ENCODE results near the gene AHI1. TPM values are rescaled to one million over a fixed set of nuclear protein-coding genes. Genes with fewer than 3 reads are reported as not detected.
A peak's percentile ranks its signal among the peaks of the same experiment; 100 is the strongest.

AHI1 gene
- total RNA-seq, 4 donors from 2014 or later: 30.8 to 57.6 (median 38.0) TPM

DNA sequence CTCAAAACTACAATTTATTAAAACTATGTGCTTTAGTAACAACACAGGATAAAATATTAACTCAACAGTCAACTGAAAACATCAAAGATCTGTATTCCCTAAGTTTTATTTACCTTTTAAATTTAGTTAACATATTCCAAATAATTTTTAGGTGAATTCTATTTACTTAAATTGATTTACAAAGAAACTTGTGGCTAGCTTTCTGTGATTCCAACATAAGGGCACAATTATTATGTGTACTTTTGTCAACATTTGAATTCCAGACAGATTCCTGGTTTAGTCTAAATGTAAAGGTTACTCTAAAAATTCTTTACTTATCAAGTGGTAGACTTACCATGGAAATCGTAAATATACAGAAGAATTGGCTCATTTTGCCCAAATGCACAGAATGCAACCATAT, 70.7 kb downstream of the AHI1 start:
- no peak for TF ChIP-seq CTCF (IDR thresholded peaks at IDR 0.05)
- no peak for TF ChIP-seq POLR2A (IDR thresholded peaks at IDR 0.05)
- TF ChIP-seq EP300 (IDR thresholded peaks at IDR 0.05): no peak
- DNase-seq (ENCODE audit: low spot score in 2 of 2): no peak
- H3K36me3 ChIP-seq: no peaks in the 10 kb centered on the region
- no peaks in the 10 kb centered on the region for H3K9me3 ChIP-seq
- no peaks in the 10 kb centered on the region for H3K27me3 ChIP-seq
- no peaks in the 10 kb centered on the region for H3K4me1 ChIP-seq
- WGBS, 2 donors: 88 to 94% methylated on average over 1 of the region's 1 CpG
- H3K4me3 ChIP-seq: no peak overlapping the region
- H3K27ac ChIP-seq: no peak overlapping the region

DNA sequence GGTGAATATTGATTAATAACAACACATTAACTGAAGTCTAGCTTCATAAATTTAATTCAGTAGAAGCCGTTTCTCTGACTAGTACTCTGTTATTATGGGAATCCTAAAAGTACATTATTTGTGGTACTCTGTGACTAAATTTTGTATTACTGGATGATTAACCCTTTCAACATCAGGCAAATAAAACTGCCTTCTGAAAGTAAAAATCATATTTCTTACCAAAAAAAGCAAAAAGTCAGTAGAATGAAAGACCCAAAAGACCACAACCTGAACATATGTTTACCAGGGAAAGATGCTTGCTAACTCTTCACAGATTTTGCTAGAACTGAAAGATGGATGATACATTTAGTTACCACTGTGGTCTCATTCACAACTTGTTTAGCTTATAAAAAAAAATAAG, 73.2 kb downstream of the AHI1 start:
- H3K36me3 ChIP-seq: peaks cover 0 to 15% (median 0%) of the 10 kb centered on the region in 3 donors
- 92 to 98% methylated on average over 1 of the region's 1 CpG for WGBS, 2 donors
- H3K27ac ChIP-seq: no peak overlapping the region
- H3K4me3 ChIP-seq: no peak overlapping the region
- no peaks in the 10 kb centered on the region for H3K4me1 ChIP-seq
- no peaks in the 10 kb centered on the region for H3K9me3 ChIP-seq
- TF ChIP-seq POLR2A (IDR thresholded peaks at IDR 0.05): no peak
- no peak for TF ChIP-seq EP300 (IDR thresholded peaks at IDR 0.05)
- TF ChIP-seq CTCF (IDR thresholded peaks at IDR 0.05): no peak
- no peak for DNase-seq (ENCODE audit: low spot score in 2 of 2)
- no peaks in the 10 kb centered on the region for H3K27me3 ChIP-seq

DNA sequence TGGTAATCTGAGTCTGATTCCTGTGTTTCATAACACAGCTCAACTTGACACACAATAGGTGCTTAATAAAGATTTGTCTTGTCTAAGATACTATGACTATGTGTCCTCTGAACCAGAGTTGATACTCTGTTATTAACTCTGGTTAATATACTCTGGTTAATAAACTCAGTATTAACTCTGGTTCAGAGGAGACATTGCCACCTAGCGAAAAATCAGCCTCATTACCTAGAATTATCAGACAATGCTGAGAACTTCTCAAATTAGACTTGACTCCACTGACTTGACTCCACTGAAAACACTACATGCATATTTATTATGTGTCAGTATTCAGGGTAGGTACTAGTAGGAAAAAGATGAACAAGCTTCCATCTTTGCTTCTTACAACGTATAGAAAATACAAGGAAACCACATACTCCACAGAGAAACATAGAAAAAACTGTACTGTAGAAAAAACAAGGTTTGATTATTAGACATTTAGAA, 73.9 kb downstream of the AHI1 start:
- no peaks in the 10 kb centered on the region for H3K4me1 ChIP-seq
- 18 to 19% methylated on average over 2 of the region's 2 CpGs for WGBS, 2 donors
- H3K36me3 ChIP-seq: peaks cover 0 to 15% (median 0%) of the 10 kb centered on the region in 3 donors
- DNase-seq (ENCODE audit: low spot score in 2 of 2): no peak
- TF ChIP-seq EP300 (IDR thresholded peaks at IDR 0.05): no peak
- peak; percentile 28 to 61 (median 52) for TF ChIP-seq CTCF (IDR thresholded peaks at IDR 0.05)
- H3K27me3 ChIP-seq: no peaks in the 10 kb centered on the region
- no peak overlapping the region for H3K27ac ChIP-seq
- H3K9me3 ChIP-seq: no peaks in the 10 kb centered on the region
- H3K4me3 ChIP-seq: no peak overlapping the region

GRCh38 chr6:135419162-135419561, 78.4 kb downstream of the AHI1 start:
- WGBS, 2 donors: 80 to 84% methylated on average over 2 of the region's 2 CpGs
- no peaks in the 10 kb centered on the region for H3K4me1 ChIP-seq
- H3K27me3 ChIP-seq: no peaks in the 10 kb centered on the region
- no peaks in the 10 kb centered on the region for H3K9me3 ChIP-seq
- no peak overlapping the region for H3K27ac ChIP-seq
- H3K4me3 ChIP-seq: no peak overlapping the region
- TF ChIP-seq CTCF (IDR thresholded peaks at IDR 0.05) (no peak), EP300 (IDR thresholded peaks at IDR 0.05) (no peak), POLR2A (IDR thresholded peaks at IDR 0.05) (no peak)
- DNase-seq (ENCODE audit: low spot score in 2 of 2): no peak
- H3K36me3 ChIP-seq: peaks cover 0 to 24% (median 0%) of the 10 kb centered on the region in 3 donors

- H3K4me3 ChIP-seq: no peak overlapping the region
- no peak overlapping the region for H3K27ac ChIP-seq
- TF ChIP-seq EP300 (IDR thresholded peaks at IDR 0.05) (no peak), CTCF (IDR thresholded peaks at IDR 0.05) (no peak), POLR2A (IDR thresholded peaks at IDR 0.05) (no peak)
- no peak for DNase-seq (ENCODE audit: low spot score in 2 of 2)
- H3K36me3 ChIP-seq: peaks cover 0 to 24% (median 0%) of the 10 kb centered on the region in 3 donors
- no peaks in the 10 kb centered on the region for H3K9me3 ChIP-seq
- no peaks in the 10 kb centered on the region for H3K4me1 ChIP-seq
- no peaks in the 10 kb centered on the region for H3K27me3 ChIP-seq
- WGBS, 2 donors: 81 to 87% methylated on average over 3 of the region's 3 CpGs
Measured at GRCh38 chr6:135418040-135418760, 79.3 kb downstream of the AHI1 start.

Measured in tibial nerve (tissue), 4 donors.